H1 (cell line): ENCODE results near the gene PDK2. TPM values are rescaled to one million over a fixed set of nuclear protein-coding genes. Genes with fewer than 3 reads are reported as not detected.
A peak's percentile ranks its signal among the peaks of the same experiment; 100 is the strongest.

ENCODE experiments used
- CTCF ChIA-PET: fragments of 300-600 bp; sonication (Branson Sonifier 250); formaldehyde crosslinking; loops from one replicate; lab custom pipeline; 2021; ENCODE audit not compliant: partially characterized antibody; lab: Charles Lee
- POLR2A ChIA-PET: fragments of 300-600 bp; sonication (Branson Sonifier 250); formaldehyde crosslinking; loops from one replicate; lab custom pipeline; 2021; ENCODE audit warnings: inconsistent platforms; ENCODE audit not compliant: partially characterized antibody; lab: Charles Lee
- DNase-seq, 2 experiments: peaks; one replicate each; pipeline versions ENCODE4 v3.0.0 to v3.0.0-alpha.2; 2010 to 2022; ENCODE audit warnings: low spot score in 2 of 2, low read depth in 1 of 2, mixed read lengths in 1 of 2
- FAIRE-seq: peaks from 2 replicates; lab custom pipeline; 2011; peaks lifted over from hg19 to GRCh38; lab: Jason Lieb, UNC
- H2AFZ ChIP-seq: 2 replicates; pipeline ENCODE4 v1.8.1; 2012; ENCODE audit warnings: low read length, inconsistent platforms
- H2AK5ac ChIP-seq: 2 replicates; pipeline ENCODE4 v1.6.1; 2013; ENCODE audit warnings: low read depth, low read length
- H2BK120ac ChIP-seq: replicated peaks from 2 replicates; pipeline ENCODE3; 2013; ENCODE audit warnings: low read depth, low read length, inconsistent platforms
- H2BK12ac ChIP-seq: 2 replicates; pipeline ENCODE4 v1.6.1; 2013; ENCODE audit warnings: low read depth, low read length
- H2BK15ac ChIP-seq: 2 replicates; pipeline ENCODE4 v1.6.1; 2013; ENCODE audit warnings: low read length
- H2BK20ac ChIP-seq: 2 replicates; pipeline ENCODE4 v1.6.1; 2013; ENCODE audit warnings: low read length
- H2BK5ac ChIP-seq: 2 replicates; pipeline ENCODE4 v1.6.1; 2013; ENCODE audit warnings: low read depth, low read length
- H3K14ac ChIP-seq: 2 replicates; pipeline ENCODE4 v1.6.1; 2013; ENCODE audit warnings: inconsistent platforms; ENCODE audit not compliant: insufficient read length
- H3K18ac ChIP-seq: 2 replicates; pipeline ENCODE4 v1.6.1; 2013; ENCODE audit warnings: low read length; ENCODE audit errors: extremely low read depth
- H3K23ac ChIP-seq: 2 replicates; pipeline ENCODE4 v1.6.1; 2013; ENCODE audit warnings: inconsistent platforms; ENCODE audit not compliant: insufficient read length
- H3K23me2 ChIP-seq: 2 replicates; pipeline ENCODE4 v1.6.1; 2013; ENCODE audit warnings: low read depth, low read length
- H3K27ac ChIP-seq: 2 replicates; pipeline ENCODE4 v1.6.1; 2011; ENCODE audit warnings: low read depth, low read length, inconsistent platforms
- H3K27me3 ChIP-seq, 4 experiments: replicated peaks in 1 of 4; 1 replicate in 1 of 4; 2 replicates in 3 of 4; pipeline versions ENCODE4 v1.6.1 to v1.8.1; 2011 to 2013; ENCODE audit warnings: low read length in 3 of 4, mild to moderate bottlenecking in 3 of 4, inconsistent platforms in 2 of 4, mixed read lengths in 2 of 4, moderate library complexity in 1 of 4; ENCODE audit not compliant: control insufficient read depth in 3 of 4, insufficient read depth in 3 of 4; ENCODE audit errors: extremely low read depth in 1 of 4
- H3K36me3 ChIP-seq, 4 experiments: 2 replicates each; pipeline versions ENCODE4 v1.6.1 to v1.8.1; 2011 to 2013; ENCODE audit warnings: mild to moderate bottlenecking in 4 of 4, low read length in 3 of 4, moderate library complexity in 2 of 4, control low read depth in 1 of 4, inconsistent platforms in 1 of 4; ENCODE audit not compliant: insufficient read depth in 4 of 4, control insufficient read depth in 2 of 4
- H3K4ac ChIP-seq: replicated peaks from 2 replicates; pipeline ENCODE3; 2013; ENCODE audit warnings: low read length, low read depth, mixed read lengths, inconsistent platforms; ENCODE audit not compliant: insufficient read length
- H3K4me1 ChIP-seq, 4 experiments: replicated peaks in 1 of 4; 1 replicate in 1 of 4; 2 replicates in 3 of 4; pipeline versions ENCODE4 v1.6.1 to v1.8.1; 2011 to 2013; ENCODE audit warnings: low read length in 3 of 4, inconsistent platforms in 2 of 4, mixed read lengths in 1 of 4; ENCODE audit not compliant: insufficient read depth in 4 of 4, control insufficient read depth in 3 of 4
- H3K4me2 ChIP-seq, 2 experiments: 2 replicates each; pipeline versions ENCODE4 v1.6.1 to v1.8.1; 2011 to 2013; ENCODE audit warnings: low read depth in 2 of 2, low read length in 2 of 2, control low read depth in 1 of 2, inconsistent platforms in 1 of 2, mild to moderate bottlenecking in 1 of 2; ENCODE audit not compliant: insufficient read depth in 1 of 2
- H3K4me3 ChIP-seq, 4 experiments: fragments of 200-600, 300-600 bp in 1 of 4; sonication (generic), shearing (Covaris generic), sonication (Bioruptor Twin) in 1 of 4; 2 replicates each; pipeline versions ENCODE4 v1.5.1 to v1.8.1; 2011 to 2016; ENCODE audit warnings: low read length in 4 of 4, low read depth in 3 of 4, control low read depth in 2 of 4, inconsistent platforms in 2 of 4, mild to moderate bottlenecking in 2 of 4, mixed read lengths in 1 of 4, moderate library complexity in 1 of 4; ENCODE audit not compliant: insufficient read depth in 2 of 4; ENCODE audit errors: extremely low read depth in 1 of 4
- H3K56ac ChIP-seq: replicated peaks from 2 replicates; pipeline ENCODE3; 2013; ENCODE audit warnings: low read depth, mild to moderate bottlenecking, mixed read lengths, low read length, inconsistent platforms; ENCODE audit not compliant: insufficient read length
- H3K79me1 ChIP-seq: 2 replicates; pipeline ENCODE4 v1.6.1; 2013; ENCODE audit warnings: low read depth, low read length, control low read depth
- H3K79me2 ChIP-seq, 2 experiments: 2 replicates each; pipeline versions ENCODE4 v1.6.1 to v1.8.1; 2012 to 2013; ENCODE audit warnings: low read length in 2 of 2, mild to moderate bottlenecking in 2 of 2, inconsistent platforms in 1 of 2; ENCODE audit not compliant: insufficient read depth in 2 of 2, control insufficient read depth in 1 of 2
- H3K9ac ChIP-seq, 4 experiments: replicated peaks in 1 of 4; 1 replicate in 1 of 4; 2 replicates in 3 of 4; pipeline versions ENCODE4 v1.6.1 to v1.8.1; 2011 to 2013; ENCODE audit warnings: low read depth in 3 of 4, low read length in 3 of 4, control low read depth in 2 of 4, mild to moderate bottlenecking in 2 of 4, moderate library complexity in 2 of 4, inconsistent platforms in 1 of 4; ENCODE audit errors: extremely low read depth in 1 of 4
- H3K9me3 ChIP-seq, 2 experiments: 2 replicates each; pipeline versions ENCODE4 v1.6.1 to v1.8.1; 2012 to 2013; ENCODE audit warnings: mild to moderate bottlenecking in 2 of 2, moderate library complexity in 2 of 2, control low read depth in 1 of 2, inconsistent platforms in 1 of 2, low read depth in 1 of 2, low read length in 1 of 2, mixed read lengths in 1 of 2; ENCODE audit not compliant: insufficient read depth in 2 of 2
- H4K20me1 ChIP-seq, 2 experiments: replicated peaks in 1 of 2; 2 replicates each; pipeline versions ENCODE3 to v1.8.1; 2011 to 2013; ENCODE audit warnings: inconsistent platforms in 2 of 2, low read length in 2 of 2, mild to moderate bottlenecking in 1 of 2; ENCODE audit not compliant: insufficient read depth in 2 of 2, control insufficient read depth in 1 of 2
- H4K5ac ChIP-seq: 2 replicates; pipeline ENCODE4 v1.6.1; 2013; ENCODE audit warnings: low read length, low read depth, mixed read lengths, inconsistent platforms; ENCODE audit not compliant: insufficient read length
- H4K8ac ChIP-seq: 2 replicates; pipeline ENCODE4 v1.8.0; 2013; ENCODE audit warnings: mild to moderate bottlenecking, moderate library complexity, low read length, inconsistent platforms; ENCODE audit not compliant: insufficient read depth; ENCODE audit errors: extremely low read depth
- H4K91ac ChIP-seq: replicated peaks from 2 replicates; pipeline ENCODE3; 2013; ENCODE audit warnings: low read length, mixed read lengths, inconsistent platforms; ENCODE audit not compliant: insufficient read length
- CTBP2 ChIP-seq: IDR thresholded peaks from 2 replicates; pipeline ENCODE4 v1.7.0; 2011; ENCODE audit warnings: borderline replicate concordance, mild to moderate bottlenecking, moderate library complexity, mixed read lengths, low read length; ENCODE audit not compliant: insufficient read depth, insufficient read length
- EP300 ChIP-seq, 2 experiments: IDR thresholded peaks; 1 replicate in 1 of 2; 2 replicates in 1 of 2; pipeline ENCODE4 v1.6.1; 2011 to 2012; ENCODE audit warnings: low read depth in 2 of 2, low read length in 2 of 2, mild to moderate bottlenecking in 2 of 2, borderline replicate concordance in 1 of 2, inconsistent platforms in 1 of 2, moderate library complexity in 1 of 2
- EZH2 ChIP-seq: fragments of 200-600 bp; sonication (generic); IDR thresholded peaks from 2 replicates; pipeline ENCODE4 v1.7.1; 2012; ENCODE audit warnings: low read depth, mild to moderate bottlenecking, moderate library complexity, low read length, inconsistent platforms; ENCODE audit not compliant: severe bottlenecking
- GABPA ChIP-seq: IDR thresholded peaks from 2 replicates; pipeline ENCODE4 v1.6.1; 2011; ENCODE audit warnings: mild to moderate bottlenecking, low read length, moderate library complexity, borderline replicate concordance; ENCODE audit not compliant: insufficient read depth
- KDM1A ChIP-seq: fragments of 200-600, 300-600 bp; sonication (generic); IDR thresholded peaks from 2 replicates; pipeline ENCODE4 v1.7.1; 2016; ENCODE audit warnings: mild to moderate bottlenecking, low read length, borderline replicate concordance
- POU5F1 ChIP-seq: IDR thresholded peaks from 2 replicates; pipeline ENCODE4 v1.6.1; 2011; ENCODE audit warnings: low read depth, mild to moderate bottlenecking, low read length, moderate library complexity
- RNF2 ChIP-seq: fragments of 200-900, 300-1000 bp; sonication (generic); IDR thresholded peaks from 2 replicates; pipeline ENCODE4 v1.7.1; 2016; ENCODE audit warnings: borderline replicate concordance, low read depth, mild to moderate bottlenecking, antibody characterized with exemption, low read length; ENCODE audit not compliant: poor library complexity, severe bottlenecking; ENCODE audit errors: missing control alignments
- SRF ChIP-seq: IDR thresholded peaks from 2 replicates; pipeline ENCODE4 v1.6.1; 2011; ENCODE audit warnings: mild to moderate bottlenecking, low read depth, low read length, moderate library complexity
- TAF1 ChIP-seq: IDR thresholded peaks from 2 replicates; pipeline ENCODE4 v1.6.1; 2011; ENCODE audit warnings: mild to moderate bottlenecking, low read depth, low read length
- TEAD4 ChIP-seq: IDR thresholded peaks from 2 replicates; pipeline ENCODE4 v1.6.1; 2012; ENCODE audit warnings: low read depth, low read length, inconsistent platforms, mixed read lengths
- WGBS, 2 experiments: shearing (Covaris generic) in 1 of 2; methylation state at CpG; one replicate each; pipeline versions ENCODE4 v1.1.6 to v1.1.7; 2013 to 2015; ENCODE audit warnings: low lambda C conversion rate in 2 of 2, mixed read lengths in 2 of 2, inconsistent platforms in 1 of 2, low coverage in 1 of 2, missing lambda C conversion rate in 1 of 2; ENCODE audit not compliant: insufficient replicate concordance in 2 of 2, insufficient coverage in 1 of 2, insufficient read length in 1 of 2; ENCODE audit errors: extremely low coverage in 1 of 2, missing lambda C conversion rate in 1 of 2; 5-methylcytosine and 5-hydroxymethylcytosine counted together
- polyA plus RNA-seq, 7 experiments: library from polyadenylated mRNA; depleted of rRNA in 3 of 7; stranded (reverse) in 5 of 7; unstranded in 2 of 7; fragments of >200 nt in 5 of 7; fragments of 200-250 nt in 2 of 7; gene quantifications; 1 replicate in 5 of 7; 2 replicates in 1 of 7; 4 replicates in 1 of 7; pipeline versions ENCODE4 v1.2.1 to v1.2.3, GENCODE V29; 2011 to 2013; ENCODE audit warnings: missing spikeins in 2 of 7, mixed read lengths in 2 of 7
- total RNA-seq: library from RNA; stranded (reverse); fragmentation: NEBNext Ultra II Directional; extraction: Animal tissue kit (Norgen Biotek cat#: 25700); gene quantifications from 2 replicates; pipeline ENCODE4 v1.2.1, GENCODE V29; 2021

The PDK2 gene
- total and polyA plus RNA-seq, 2 of the 8 experiments (the other 6 are each of a cell fraction or from before 2014, with no cell fraction given), result 18.3 to 121 TPM

GRCh38 chr17:50055426-50056216, 39.5 kb upstream of the PDK2 start, which contains the start of gene ITGA3:
Gene ITGA3, plus strand, starts transcription at chr17:50056110. Its CDS starts 330 bp downstream, at chr17:50056440.
- 1% methylated on average over 33 of the region's 65 CpGs; no CpG with 5 or more reads in 1 of the 2 experiments for WGBS, 2 experiments
- Histone ChIP-seq H3K4me1 (peaks cover 11 to 21% (median 15%) of the 10 kb centered on the region in 4 experiments), H3K23ac (no peak within 1 kb of the TSS), H3K4ac (no peak within 1 kb of the TSS), H2BK5ac (no peak within 1 kb of the TSS), H4K20me1 (no peaks in the 10 kb centered on the region), H3K27me3 (peaks cover 0 to 13% (median 11%) of the 10 kb centered on the region in 4 experiments; a peak in 5 of 7 replicates), H3K18ac (peak within 1 kb of the TSS; percentile 65), H4K5ac (peak within 1 kb of the TSS; percentile 28), H3K9ac (peak within 1 kb of the TSS in 3 of 4 experiments; percentile 29 to 67 (median 39); a peak in 4 of 7 replicates), H2AK5ac (no peak within 1 kb of the TSS), H3K4me2 (peak within 1 kb of the TSS; percentile 70 to 89), H2BK120ac (no peak within 1 kb of the TSS), H3K79me1 (no peaks in the 10 kb centered on the region), H3K79me2 (no peaks in the 10 kb centered on the region), H2BK15ac (peak within 1 kb of the TSS; percentile 19; the same call in 1 of the 2 replicates), H4K91ac (no peak within 1 kb of the TSS), H3K9me3 (no peaks in the 10 kb centered on the region), H3K4me3 (peak within 1 kb of the TSS; percentile 37 to 65 (median 58)), H3K36me3 (no peaks in the 10 kb centered on the region), H3K23me2 (peaks cover 15% of the 10 kb centered on the region), H2BK20ac (peak within 1 kb of the TSS; percentile 68), H3K27ac (no peak within 1 kb of the TSS), H3K56ac (no peak within 1 kb of the TSS), H2AFZ (peak within 1 kb of the TSS; percentile 15), H3K14ac (no peak within 1 kb of the TSS), H4K8ac (peak within 1 kb of the TSS; percentile 39; the same call in 1 of the 2 replicates), H2BK12ac (peak within 1 kb of the TSS; percentile 31; the same call in 1 of the 2 replicates)
- DNase-seq (peak; percentile 84 to 89), FAIRE-seq (no peak)
- ChIA-PET POLR2A (interaction anchor here (0.9 to 3.7 kb wide), 13 partner anchors 9 to 91 kb away, joined by 3 to 23 read pairs (median 4); no protein-coding TSS in a partner anchor), CTCF (interaction anchor here (1.0 to 14.6 kb wide), 17 partner anchors 8 to 91 kb away, joined by 3 to 169 read pairs (median 7); partner anchors contain the start of gene PDK2)
- TF ChIP-seq CTBP2 (no peak), EZH2 (no peak), RNF2 (no peak), TEAD4 (0 out of 2 replicates have a peak, but pooled peaks have one; percentile 27), GABPA (no peak), TAF1 (peak; percentile 20; the same call in 1 of the 2 replicates), EP300 (IDR thresholded peaks at IDR 0.05; ENCODE audit: borderline replicate concordance in 1 of 2, low read depth in 2 of 2, low read length in 2 of 2) (no peak), SRF (no peak), KDM1A (no peak), POU5F1 (no peak)
